Choroid plexus epithelial cell (primary cell): ENCODE data around the gene TBC1D22A.

Source experiments
- DNase-seq: peaks from one replicate; pipeline ENCODE4 v3.0.0-alpha.2; 2010; ENCODE audit warnings: low read depth
- H3K4me3 ChIP-seq: 2 replicates; pipeline ENCODE4 v1.5.1; 2011; ENCODE audit warnings: low read depth, mild to moderate bottlenecking, control low read depth, low read length, moderate library complexity
- TF ChIP-seq, protein P1 (sequence below): conservative IDR thresholded peaks from 2 replicates; pipeline ENCODE4 v1.5.1; 2011; ENCODE audit warnings: low read depth, mild to moderate bottlenecking, control low read depth, inconsistent platforms, low read length, moderate library complexity

TBC1D22A gene

GRCh38 chr22:47059701-47060161 lies 297.3 kb downstream of the TBC1D22A start:
- TF ChIP-seq, protein P1, sequence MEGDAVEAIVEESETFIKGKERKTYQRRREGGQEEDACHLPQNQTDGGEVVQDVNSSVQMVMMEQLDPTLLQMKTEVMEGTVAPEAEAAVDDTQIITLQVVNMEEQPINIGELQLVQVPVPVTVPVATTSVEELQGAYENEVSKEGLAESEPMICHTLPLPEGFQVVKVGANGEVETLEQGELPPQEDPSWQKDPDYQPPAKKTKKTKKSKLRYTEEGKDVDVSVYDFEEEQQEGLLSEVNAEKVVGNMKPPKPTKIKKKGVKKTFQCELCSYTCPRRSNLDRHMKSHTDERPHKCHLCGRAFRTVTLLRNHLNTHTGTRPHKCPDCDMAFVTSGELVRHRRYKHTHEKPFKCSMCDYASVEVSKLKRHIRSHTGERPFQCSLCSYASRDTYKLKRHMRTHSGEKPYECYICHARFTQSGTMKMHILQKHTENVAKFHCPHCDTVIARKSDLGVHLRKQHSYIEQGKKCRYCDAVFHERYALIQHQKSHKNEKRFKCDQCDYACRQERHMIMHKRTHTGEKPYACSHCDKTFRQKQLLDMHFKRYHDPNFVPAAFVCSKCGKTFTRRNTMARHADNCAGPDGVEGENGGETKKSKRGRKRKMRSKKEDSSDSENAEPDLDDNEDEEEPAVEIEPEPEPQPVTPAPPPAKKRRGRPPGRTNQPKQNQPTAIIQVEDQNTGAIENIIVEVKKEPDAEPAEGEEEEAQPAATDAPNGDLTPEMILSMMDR: no peak
- no peak overlapping the region for H3K4me3 ChIP-seq
- peak; percentile 31 for DNase-seq

- TF ChIP-seq, protein P1: no peak
- no peak overlapping the region for H3K4me3 ChIP-seq
- no peak for DNase-seq
These were observed 298.3 kb downstream of the TBC1D22A start for GRCh38 chr22:47060718-47061117.

DNA sequence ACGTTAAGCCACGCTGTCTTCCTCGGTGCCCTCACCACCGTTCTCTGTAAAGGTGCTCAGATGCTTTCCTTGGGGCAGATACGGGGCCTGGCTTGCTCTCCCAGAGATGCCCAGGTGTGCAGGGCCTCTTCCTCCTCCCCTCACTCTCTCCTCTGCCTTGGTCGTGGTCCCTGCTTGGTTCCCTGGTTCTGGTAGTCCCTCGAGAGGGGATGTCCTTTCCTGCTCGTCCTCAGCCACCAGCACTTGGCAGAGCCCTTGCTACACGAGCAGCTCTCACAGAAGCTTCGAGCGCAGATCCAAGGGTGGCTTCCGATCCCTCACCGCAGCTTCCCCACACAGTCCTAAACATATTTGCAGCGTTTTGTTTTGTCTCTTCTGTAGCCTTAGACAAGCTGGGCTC lies 298.8 kb downstream of the TBC1D22A start:
- no peak for DNase-seq
- TF ChIP-seq, protein P1: no peak
- H3K4me3 ChIP-seq: no peak overlapping the region

- DNase-seq: no peak
- H3K4me3 ChIP-seq: no peak overlapping the region
- TF ChIP-seq, protein P1: no peak
These were observed 299.7 kb downstream of the TBC1D22A start for GRCh38 chr22:47062126-47062525.

DNA sequence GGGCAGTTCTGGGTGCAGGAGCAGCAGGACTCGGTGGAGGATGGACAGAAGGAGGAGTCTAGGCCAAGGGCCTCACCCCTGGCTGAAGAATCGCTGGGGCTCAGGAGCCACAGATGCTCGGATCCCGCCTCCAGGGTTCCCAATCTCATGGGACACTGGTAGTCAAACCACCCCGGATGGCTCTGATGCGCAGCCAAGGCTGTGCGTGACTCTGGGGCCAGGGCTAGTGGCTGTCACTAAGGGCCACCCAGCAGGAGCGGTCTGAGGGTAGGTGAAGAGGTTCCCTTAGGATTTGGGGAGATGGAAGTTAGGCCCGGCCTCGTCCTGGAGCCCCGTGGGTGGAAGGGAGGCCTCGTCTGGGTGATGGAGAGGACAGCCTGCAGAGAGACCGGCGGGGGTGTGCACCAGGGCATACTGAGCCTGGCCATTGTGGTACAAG lies 300.6 kb downstream of the TBC1D22A start:
- TF ChIP-seq, protein P1: no peak
- H3K4me3 ChIP-seq: no peak overlapping the region
- DNase-seq: no peak

DNA sequence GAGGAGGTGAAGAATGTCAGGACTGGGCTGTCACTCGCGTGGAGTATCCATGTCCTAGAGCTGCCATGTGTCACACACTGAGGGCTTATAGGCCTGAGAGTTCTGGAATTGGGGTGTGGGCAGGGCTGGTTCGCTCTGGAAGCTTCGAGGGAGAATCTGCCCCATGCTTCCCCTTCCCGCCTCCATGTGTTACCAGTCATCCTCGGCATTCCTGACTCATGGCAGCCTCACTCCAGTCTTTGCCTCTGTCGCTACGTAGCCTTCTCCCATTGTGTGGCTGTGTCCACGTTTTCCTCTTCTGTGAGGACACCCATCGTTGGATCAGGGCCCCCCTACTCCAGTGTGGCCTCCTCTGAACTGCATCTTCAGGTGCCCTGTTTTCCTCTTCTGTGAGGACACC lies 301.2 kb downstream of the TBC1D22A start:
- no peak for DNase-seq
- no peak overlapping the region for H3K4me3 ChIP-seq
- TF ChIP-seq, protein P1: no peak

- H3K4me3 ChIP-seq: no peak overlapping the region
- TF ChIP-seq, protein P1: no peak
- no peak for DNase-seq
These were observed 301.6 kb downstream of the TBC1D22A start for GRCh38 chr22:47064016-47064415.
